Adrenal gland (tissue), 19 donors: ENCODE data around the gene CCDC88B. TPM values are rescaled to one million over a fixed set of nuclear protein-coding genes. Genes with fewer than 3 reads are reported as not detected.

ENCODE experiments used
- DNase-seq, 7 donors: peaks; one replicate each; pipeline ENCODE4 v3.0.0-alpha.2; 2019 to 2020
- H3K27ac ChIP-seq, 5 donors: fragments of 200-600 bp; sonication (generic) in 4 of 5; 1 replicate in 3 of 5; 2 replicates in 2 of 5; pipeline versions ENCODE4 v1.5.1 to v1.8.0; 2016 to 2020; ENCODE audit warnings: mild to moderate bottlenecking in 1 of 5
- H3K27me3 ChIP-seq: fragments of 200-600 bp; 2 replicates; pipeline ENCODE4 v1.8.0; 2021
- H3K36me3 ChIP-seq, 2 donors: fragments of 200-600 bp; replicated peaks in 1 of 2; 1 replicate in 1 of 2; 2 replicates in 1 of 2; pipeline versions ENCODE4 v1.5.1 to v1.8.0; 2018 to 2022
- H3K4me1 ChIP-seq, 2 donors: fragments of 200-600 bp; replicated peaks in 1 of 2; 1 replicate in 1 of 2; 2 replicates in 1 of 2; pipeline versions ENCODE4 v1.5.1 to v1.8.0; 2018 to 2021
- H3K4me3 ChIP-seq, 4 donors: fragments of 200-600 bp; sonication (generic) in 3 of 4; one replicate each; pipeline ENCODE4 v1.5.1; 2016 to 2018
- H3K9me3 ChIP-seq, 3 donors: fragments of 200-600 bp; sonication (generic) in 1 of 3; replicated peaks in 1 of 3; 1 replicate in 2 of 3; 2 replicates in 1 of 3; pipeline versions ENCODE4 v1.5.1 to v1.8.0; 2016 to 2021
- CTCF ChIP-seq, 6 experiments: fragments of 450-650 bp in 4 of 6; fragments of 200-600 bp in 2 of 6; sonication (generic) in 1 of 6; IDR thresholded peaks; 1 replicate in 5 of 6; 2 replicates in 1 of 6; pipeline versions ENCODE4 v1.5.1 to v1.8.0; 2016 to 2021; ENCODE audit warnings: antibody characterized with exemption in 6 of 6, mild to moderate bottlenecking in 2 of 6, moderate library complexity in 1 of 6
- POLR2A ChIP-seq, 2 donors: fragments of 450-650 bp; IDR thresholded peaks; one replicate each; pipeline ENCODE4 v1.6.1; 2017; ENCODE audit warnings: antibody characterized with exemption in 2 of 2, mild to moderate bottlenecking in 2 of 2, moderate library complexity in 1 of 2
- WGBS, 4 donors: extraction: QIAGEN DNeasy Blood & Tissue Kit in 2 of 4; methylation state at CpG; one replicate each; pipeline versions ENCODE4 v1.1.5 to v1.1.7; 2013 to 2017; 5-methylcytosine and 5-hydroxymethylcytosine counted together
- intact Hi-C, 2 donors: fragments of 100-400 bp; cut with DNase I; formaldehyde crosslinking; loops; one replicate each; pipeline versions ENCODE4 v1.14.1 to v1.15.0; 2022 to 2023
- long read RNA-seq, 10 donors: library from polyadenylated mRNA in 3 of 10; unstranded in 2 of 10; stranded (forward) in 1 of 10; transcript quantifications; one replicate each; pipeline ENCODE4 v2.0.0 and lab custom pipeline, GENCODE V29; 2021 to 2026
- polyA plus RNA-seq, 3 donors: library from polyadenylated mRNA; stranded (reverse); fragments of 200-250 nt in 2 of 3; fragments of 350-450 nt in 1 of 3; fragmentation: Illumina TruSeq in 1 of 3; extraction: RNeasy Lipid Tissue Mini Kit (QIAGEN cat#74804) in 1 of 3; gene quantifications; one replicate each; pipeline ENCODE4 v1.2.3, GENCODE V29; 2013 to 2014
- total RNA-seq, 9 donors: library from RNA; depleted of rRNA in 4 of 9; stranded (reverse); fragments of >200 nt in 4 of 9; fragments of 120-200 nt in 1 of 9; fragmentation: NEBNext Ultra II Directional in 1 of 9; extraction: Animal tissue kit (Norgen Biotek cat#: 25700) in 1 of 9; gene quantifications; one replicate each; pipeline versions ENCODE4 v1.1.0 to v1.2.4, GENCODE V29; 2013 to 2023
- donor health status: healthy with polysubstance abuse.
- donor health status: Bipolar disorder and iron deficiency.
- donor health status: DM: yes; HTN: yes; CAD: no.
- donor health status: DM: no; HTN: no; CAD: no.
- donor health status: DM: no; HTN: no; CAD: no.
- donor health status: DM: yes; HTN: yes; CAD: no.

Gene CCDC88B
- total RNA-seq (10 to 100 TPM in 8 of 9 donors, 1 to 10 TPM in 1; 8.9 to 22.6 (median 14.4) TPM), polyA plus RNA-seq (100 to 1,000 TPM in 1 of 3 donors, 10 to 100 TPM in 1, 1 to 10 TPM in 1; 5.1 to 143 (median 47.9) TPM)
- long read RNA-seq, donor 1, partial matches to known transcripts = 7 of 10 reads
- long read RNA-seq, donor 1, other reads (novel, unspliced or antisense) = 0 of 10 reads
- long read RNA-seq, donor 2, partial matches to known transcripts = 0 of 2 reads
- long read RNA-seq, donor 2, other reads (novel, unspliced or antisense) = 0 of 2 reads
- long read RNA-seq, donor 3 = 0 reads
- long read RNA-seq, donor 4, transcript CCDC88B-205 (2 exons, 779 nt) = major isoform, 6 of 13 reads
- long read RNA-seq, donor 4, partial matches to known transcripts = 5 of 13 reads
- long read RNA-seq, donor 4, other reads (novel, unspliced or antisense) = 2 of 13 reads
- long read RNA-seq, donor 5, full-length matches to known transcripts = 12 of 20 reads
- long read RNA-seq, donor 5, partial matches to known transcripts = 6 of 20 reads
- long read RNA-seq, donor 5, other reads (novel, unspliced or antisense) = 2 of 20 reads
- long read RNA-seq, donor 6, transcript CCDC88B-205 (2 exons, 779 nt) = major isoform, 7 of 15 reads
- long read RNA-seq, donor 6, partial matches to known transcripts = 8 of 15 reads
- long read RNA-seq, donor 6, other reads (novel, unspliced or antisense) = 0 of 15 reads
- long read RNA-seq, donor 7, transcript CCDC88B-205 (2 exons, 779 nt) = major isoform, 5 of 5 reads
- long read RNA-seq, donor 7, partial matches to known transcripts = 0 of 5 reads
- long read RNA-seq, donor 7, other reads (novel, unspliced or antisense) = 0 of 5 reads
- long read RNA-seq, donor 8, partial matches to known transcripts = 0 of 3 reads
- long read RNA-seq, donor 8, other reads (novel, unspliced or antisense) = 0 of 3 reads
- long read RNA-seq, donor 9, partial matches to known transcripts = 0 of 2 reads
- long read RNA-seq, donor 9, other reads (novel, unspliced or antisense) = 0 of 2 reads
- long read RNA-seq, donor 10, partial matches to known transcripts = 0 of 3 reads
- long read RNA-seq, donor 10, other reads (novel, unspliced or antisense) = 0 of 3 reads

GRCh38 chr11:64339754-64340408 is at the start of gene CCDC88B:
Gene CCDC88B (plus strand): TSS chr11:64340204. CDS start chr11:64340267, 63 bp downstream.
- Histone ChIP-seq H3K27me3 (no peaks in the 10 kb centered on the region), H3K4me1 (peaks cover 6% of the 10 kb centered on the region in 2 donors), H3K9me3 (no peaks in the 10 kb centered on the region), H3K4me3 (no peak within 1 kb of the TSS), H3K36me3 (no peaks in the 10 kb centered on the region), H3K27ac (peak within 1 kb of the TSS in 1 of 5 donors; percentile 52)
- intact Hi-C loops = no loop called here
- TF ChIP-seq CTCF (IDR thresholded peaks at IDR 0.05) (no peak), POLR2A (IDR thresholded peaks at IDR 0.05) (no peak)
- WGBS, 4 donors = 68 to 90% (median 78%) methylated on average over 8 to 16 of the region's 16 CpGs
- DNase-seq = peak in 3 of 7 donors; percentile 46 to 59 (median 51)

- Histone ChIP-seq H3K9me3 (no peaks in the 10 kb centered on the region), H3K27me3 (peaks cover 30% of the 10 kb centered on the region), H3K4me1 (peaks cover 6 to 18% of the 10 kb centered on the region in 2 donors), H3K27ac (no peak overlapping the region), H3K4me3 (no peak overlapping the region), H3K36me3 (no peaks in the 10 kb centered on the region)
- TF ChIP-seq POLR2A (IDR thresholded peaks at IDR 0.05) = no peak
- no peak for TF ChIP-seq CTCF (IDR thresholded peaks at IDR 0.05)
- DNase-seq = no peak
- intact Hi-C loops = loop anchor here in 1 of 2 donors (10.0 kb wide), 1 partner anchor 286 kb away; no protein-coding TSS in a partner anchor
- 48 to 69% (median 60%) methylated on average over 3 to 10 of the region's 10 CpGs for WGBS, 4 donors
Measured at GRCh38 chr11:64290352-64291261, 49.4 kb upstream of the CCDC88B start.

- no peak for DNase-seq
- H3K4me3 ChIP-seq = peak within 1 kb of the TSS in 1 of 4 donors; percentile 35
- WGBS, 4 donors = 0 to 4% (median 3%) methylated on average over 1 to 45 of the region's 45 CpGs; no CpG with 5 or more reads in 1 of the 4 donors
- H3K4me1 ChIP-seq = peaks cover 3 to 12% of the 10 kb centered on the region in 2 donors
- no peak within 1 kb of the TSS for H3K27ac ChIP-seq
- no peaks in the 10 kb centered on the region for H3K36me3 ChIP-seq
- intact Hi-C loops = loop anchor here in 1 of 2 donors (10.0 kb wide), 1 partner anchor 287 kb away; no protein-coding TSS in a partner anchor
- peaks cover 30% of the 10 kb centered on the region for H3K27me3 ChIP-seq
- no peaks in the 10 kb centered on the region for H3K9me3 ChIP-seq
- TF ChIP-seq CTCF (IDR thresholded peaks at IDR 0.05) (no peak), POLR2A (IDR thresholded peaks at IDR 0.05) (no peak)
Measured at GRCh38 chr11:64291262-64291751, 48.7 kb upstream of the CCDC88B start, which contains the start of gene KCNK4. Gene KCNK4 (plus strand): TSS chr11:64291302. CDS start chr11:64293019, 1,717 bp downstream.
